ENCODE results near the gene MDM2. TPM values are rescaled to one million over a fixed set of nuclear protein-coding genes. Genes with fewer than 3 reads are reported as not detected.

Gene MDM2
- 99.5 TPM for total RNA-seq
- long read RNA-seq, full-length matches to known transcripts, result 18 of 38 reads
- long read RNA-seq, partial matches to known transcripts, result 7 of 38 reads
- long read RNA-seq, other reads (novel, unspliced or antisense), result 13 of 38 reads

DNA sequence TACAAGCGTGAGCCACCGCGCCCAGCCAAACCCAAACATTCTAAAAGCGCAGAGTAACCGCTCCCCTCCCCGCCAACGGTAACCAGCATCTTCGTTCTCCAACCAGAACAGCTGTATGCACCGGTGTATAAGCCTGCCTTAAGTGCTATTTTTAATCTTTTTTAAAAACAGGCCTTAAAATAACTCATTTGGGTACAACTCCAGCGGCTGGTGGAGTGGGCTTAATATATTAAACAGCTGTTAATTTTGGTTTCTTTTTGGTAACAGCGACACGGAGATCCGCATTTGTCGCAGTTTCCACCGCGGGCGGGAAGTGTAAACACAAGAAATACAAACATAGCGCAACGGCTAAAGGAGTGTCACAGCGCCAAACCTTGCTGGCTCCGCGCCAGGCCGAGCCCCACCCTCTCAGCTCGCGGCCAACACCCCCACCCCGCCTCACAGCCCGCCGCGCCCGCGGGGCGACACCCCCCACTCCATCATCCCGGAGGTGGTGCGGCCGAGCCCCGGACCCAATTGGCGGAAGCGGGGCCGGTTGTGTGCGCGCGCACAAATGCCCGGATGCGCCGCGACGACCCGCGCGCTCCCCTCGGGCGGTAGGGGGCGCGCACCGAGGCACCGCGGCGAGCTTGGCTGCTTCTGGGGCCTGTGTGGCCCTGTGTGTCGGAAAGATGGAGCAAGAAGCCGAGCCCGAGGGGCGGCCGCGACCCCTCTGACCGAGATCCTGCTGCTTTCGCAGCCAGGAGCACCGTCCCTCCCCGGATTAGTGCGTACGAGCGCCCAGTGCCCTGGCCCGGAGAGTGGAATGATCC, at the start of gene MDM2:
Gene MDM2, plus strand, starts transcription at position 602 of the 812 bp plus-strand sequence. CDS start 301 bp downstream, outside the sequence.
- peak; percentile 99 for DNase-seq (ENCODE audit: low spot score)

DNA sequence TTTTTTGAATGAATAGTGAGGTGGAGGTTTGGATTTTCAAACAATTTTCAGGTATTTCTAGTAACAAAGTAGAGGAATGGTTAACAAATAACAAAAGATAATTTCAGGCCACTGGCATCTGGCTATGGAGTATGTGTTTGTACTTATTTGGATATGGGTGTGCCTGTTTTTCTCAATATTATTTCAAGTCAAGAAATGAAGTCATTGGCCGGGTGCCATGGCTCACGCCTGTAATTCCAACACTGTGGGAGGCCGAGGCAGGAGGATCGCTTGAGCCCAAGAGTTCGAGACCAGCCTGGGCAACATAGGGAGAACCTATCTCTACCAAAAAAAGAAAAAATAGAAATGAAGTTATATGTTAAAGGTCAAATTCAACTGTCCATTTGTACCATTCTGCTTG, 48.1 kb upstream of the MDM2 start:
- DNase-seq (ENCODE audit: low spot score), result no peak

DNA sequence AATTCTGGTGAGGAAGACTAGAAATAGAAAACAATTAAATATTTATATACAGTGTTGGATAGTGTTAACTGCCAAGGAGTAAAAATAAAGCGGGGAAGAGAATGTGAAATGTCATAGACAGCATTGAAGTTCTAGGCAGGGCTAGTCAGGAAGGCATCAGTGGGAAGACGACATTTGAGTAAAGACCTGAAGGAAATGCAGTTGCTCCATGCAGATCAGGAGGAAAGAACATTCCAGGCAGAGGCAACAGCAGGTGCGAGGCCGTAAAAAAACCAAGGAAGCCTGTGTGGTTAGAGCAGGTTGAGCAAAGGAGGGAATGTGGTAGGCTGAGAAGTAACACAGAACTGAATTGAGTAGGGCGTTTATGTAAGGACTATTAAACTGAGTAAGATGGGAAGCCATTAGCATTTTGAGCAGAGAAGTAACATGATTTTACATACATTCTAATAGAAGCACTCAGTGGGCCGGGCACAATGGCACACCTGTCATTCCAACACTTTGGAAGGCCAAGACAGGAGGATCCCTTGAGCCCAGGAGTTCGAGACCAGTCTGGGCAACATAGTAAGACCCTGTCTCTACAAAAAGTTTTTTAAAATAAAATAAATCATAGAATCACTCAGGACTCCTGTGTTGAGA, 47.1 kb upstream of the MDM2 start:
- no peak for DNase-seq (ENCODE audit: low spot score)

DNA sequence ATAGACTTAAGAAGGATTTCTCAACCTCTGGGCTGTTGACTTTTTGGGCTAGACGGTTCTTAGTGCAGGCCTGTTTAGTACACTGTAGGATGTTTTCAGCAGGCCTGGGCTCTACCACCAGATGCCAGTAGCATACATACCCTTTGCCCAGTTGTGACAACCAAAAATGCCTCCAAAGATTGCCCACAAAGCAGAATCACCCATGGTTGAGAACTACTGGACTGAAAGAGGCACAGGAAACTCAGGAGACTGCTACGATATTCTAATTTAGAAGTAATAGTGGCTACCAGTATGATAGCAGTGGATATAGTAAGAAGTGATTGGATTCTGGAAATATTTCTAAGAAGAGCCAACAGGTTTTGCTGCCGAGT, 46.5 kb upstream of the MDM2 start:
- DNase-seq (ENCODE audit: low spot score), result no peak

DNA sequence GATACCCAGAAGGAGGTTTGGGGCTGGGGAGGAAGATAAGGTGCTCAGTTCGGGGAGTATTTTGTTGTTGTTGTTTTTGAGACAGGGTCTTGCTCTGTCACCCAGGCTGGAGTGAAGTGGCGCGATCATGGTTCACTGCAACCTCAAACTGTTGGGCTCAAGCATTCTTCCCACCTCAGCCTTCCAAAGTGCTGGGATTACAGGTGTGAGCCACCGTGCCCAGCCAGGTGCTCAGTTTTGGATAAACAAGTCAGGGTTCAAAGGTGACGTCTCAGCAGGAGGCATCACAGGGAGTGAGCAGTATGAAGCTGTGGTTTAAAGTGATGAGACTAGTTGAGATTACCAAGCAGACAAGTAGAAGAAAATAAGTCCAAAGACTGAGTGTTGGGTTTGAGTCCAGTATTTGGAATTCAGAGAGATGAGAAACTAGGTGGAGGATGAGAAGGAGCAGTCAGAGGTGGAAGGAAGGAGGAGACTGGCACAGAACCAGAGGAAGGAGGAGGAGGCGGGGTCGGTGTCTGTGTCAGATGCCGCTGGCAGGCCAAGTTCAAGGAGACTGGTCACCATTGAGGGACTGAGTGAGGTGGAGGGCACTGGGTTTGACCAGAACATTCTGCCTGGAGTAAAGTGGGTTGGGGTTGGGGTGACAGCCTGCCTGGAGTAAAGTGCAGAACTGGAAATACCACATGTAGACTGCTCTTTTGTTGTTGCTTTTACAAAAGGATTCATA, 45.9 kb upstream of the MDM2 start:
- no peak for DNase-seq (ENCODE audit: low spot score)

DNA sequence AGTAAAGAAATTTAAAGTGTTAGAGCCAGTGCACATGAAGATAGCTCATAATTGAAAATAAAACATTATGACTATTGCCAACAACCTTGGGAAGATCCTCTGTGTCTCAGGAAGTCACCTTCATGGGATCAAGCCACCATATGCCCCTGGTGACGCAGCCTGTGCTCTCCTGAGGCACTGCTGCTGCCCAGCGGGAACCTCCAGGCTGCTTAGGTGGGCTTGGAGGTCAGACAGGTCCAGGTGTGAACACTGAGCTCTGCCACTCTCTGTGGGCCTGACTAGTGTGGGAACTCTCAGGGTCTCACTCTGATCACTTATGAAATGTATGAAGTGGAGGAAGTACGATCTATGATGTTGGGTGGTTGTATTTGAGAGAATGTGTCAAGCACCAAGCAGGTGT, 45.3 kb upstream of the MDM2 start:
- no peak for DNase-seq (ENCODE audit: low spot score)

DNA sequence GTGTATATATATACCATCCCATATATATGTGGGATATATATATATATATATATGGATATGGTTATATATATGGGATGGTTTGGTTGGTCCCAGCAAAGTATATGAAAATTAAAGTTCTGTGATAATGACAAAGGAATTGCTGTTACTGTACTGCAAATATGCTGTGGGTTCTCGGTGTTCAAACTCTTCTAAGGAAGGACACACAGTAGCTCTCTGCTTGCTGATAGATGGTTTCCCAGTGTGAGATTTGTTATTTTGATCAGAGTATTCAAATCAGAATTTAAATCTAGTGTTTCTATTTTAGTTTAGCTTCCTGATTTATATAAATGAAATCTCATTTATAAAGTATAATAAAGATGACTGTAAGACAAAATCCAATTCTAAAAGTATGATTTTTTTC, 42.3 kb upstream of the MDM2 start:
- no peak for DNase-seq (ENCODE audit: low spot score)

DNA sequence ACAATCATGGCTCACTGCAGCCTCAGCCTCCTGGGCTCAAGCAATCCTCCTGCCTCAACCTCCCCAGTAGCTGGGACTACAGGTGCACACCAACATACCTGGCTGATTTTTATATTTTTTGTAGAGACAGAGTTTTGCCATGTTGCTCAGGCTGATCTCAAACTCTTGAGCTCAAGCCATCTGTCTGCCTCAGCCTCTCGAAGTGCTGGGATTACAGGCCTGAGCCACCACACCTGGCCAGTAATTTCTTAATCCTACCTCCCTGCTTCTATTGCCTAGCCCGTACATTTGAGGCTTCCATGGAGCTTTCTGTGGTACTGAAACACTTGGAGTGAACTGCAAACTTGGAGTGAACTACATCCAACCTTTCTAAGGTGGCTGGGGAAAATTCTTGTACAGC, 41.3 kb upstream of the MDM2 start:
- no peak for DNase-seq (ENCODE audit: low spot score)

DNA sequence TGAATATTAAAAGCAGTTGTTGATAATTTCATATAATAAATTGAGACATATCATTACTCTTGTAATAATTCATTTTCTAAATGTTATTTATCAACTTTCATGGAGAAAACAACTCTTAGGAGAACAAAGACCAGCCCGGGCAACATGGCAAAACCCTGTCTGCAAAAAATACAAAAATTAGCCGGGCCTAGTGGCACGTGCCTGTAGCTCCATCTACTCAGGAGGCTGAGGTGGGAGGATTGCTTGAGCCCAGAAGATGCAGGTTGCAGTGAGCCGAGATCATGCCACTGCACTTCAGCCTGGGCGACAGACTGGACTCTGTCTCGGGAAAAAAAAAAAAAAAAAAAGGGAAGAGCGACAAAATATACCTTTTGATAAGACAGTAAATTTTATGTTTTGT, 40.8 kb upstream of the MDM2 start:
- DNase-seq (ENCODE audit: low spot score), result no peak

DNA sequence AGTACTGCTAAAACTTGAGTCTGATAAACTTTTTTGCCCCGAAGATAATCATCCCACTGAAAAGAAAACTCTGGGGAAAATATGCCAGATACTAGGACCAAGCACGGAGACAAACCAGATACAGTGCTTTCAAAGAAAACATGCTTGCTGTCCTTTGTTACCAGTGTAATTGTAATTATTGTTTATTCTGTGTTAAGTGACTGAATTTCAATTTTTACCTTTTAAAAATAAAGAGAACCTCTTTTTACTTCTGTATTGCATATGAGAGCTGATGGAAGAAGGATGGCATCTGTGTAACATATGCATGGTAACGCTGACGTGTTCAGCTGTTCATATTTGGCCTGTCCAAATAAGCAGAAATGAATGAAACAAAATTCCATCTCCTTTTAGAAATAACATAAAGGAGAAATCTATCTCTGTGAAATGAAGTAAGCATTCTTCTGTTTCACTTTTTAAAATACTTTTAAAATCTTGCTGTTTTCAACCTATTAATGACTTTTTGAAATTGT, 39.5 kb upstream of the MDM2 start:
- no peak for DNase-seq (ENCODE audit: low spot score)

DNA sequence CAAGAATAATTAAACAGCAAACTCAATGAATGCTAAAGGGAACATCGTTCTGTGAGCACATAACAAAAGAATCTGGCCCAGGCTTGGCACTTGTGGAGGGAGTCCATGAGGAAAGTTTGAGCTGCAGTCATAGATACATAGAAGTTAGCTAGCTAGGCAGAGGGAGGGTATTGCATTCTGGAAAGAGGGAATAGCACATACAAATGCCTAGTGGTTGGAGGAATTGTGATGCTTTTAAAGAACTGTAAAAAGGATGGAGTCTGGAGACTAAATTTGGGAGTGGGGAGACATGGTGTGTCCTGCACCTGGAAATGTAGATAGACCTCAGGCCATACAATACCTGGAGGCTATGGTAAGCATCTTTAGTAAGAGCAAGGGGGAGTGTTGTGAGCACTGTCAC, 38.0 kb upstream of the MDM2 start:
- DNase-seq (ENCODE audit: low spot score), result no peak

DNA sequence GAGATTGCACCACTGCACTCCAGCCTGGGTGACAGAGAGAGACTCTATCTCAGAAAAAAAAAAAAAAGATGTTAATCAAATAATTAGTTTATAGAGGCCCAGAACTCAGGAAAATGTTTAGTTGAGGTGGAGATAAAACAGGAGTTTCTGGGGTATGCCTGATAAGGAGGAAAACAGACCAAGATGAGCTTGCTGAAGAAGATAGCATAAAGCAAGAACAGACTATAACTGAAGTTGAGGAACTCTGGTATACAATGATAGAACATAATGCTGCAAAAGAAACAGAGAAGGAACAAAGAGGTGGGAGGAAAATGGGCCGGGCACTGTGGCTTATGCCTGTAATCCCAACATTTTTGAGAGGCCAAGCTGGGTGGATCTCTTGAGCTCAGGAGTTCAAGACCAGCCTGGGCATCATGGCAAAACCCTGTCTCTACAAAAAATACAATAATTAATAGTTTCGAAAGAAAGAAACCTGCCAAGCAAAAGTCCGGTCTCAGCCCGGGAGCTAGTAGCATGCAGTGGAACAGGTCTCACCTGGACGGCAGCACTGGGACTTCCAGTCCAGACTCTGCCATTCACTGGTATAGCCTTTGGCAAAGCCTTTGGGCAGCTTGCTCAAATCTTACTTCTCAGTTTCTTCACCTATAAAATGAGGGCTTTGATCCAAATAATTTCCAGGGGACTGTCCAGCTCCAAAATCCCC, 36.6 kb upstream of the MDM2 start:
- DNase-seq (ENCODE audit: low spot score), result no peak

DNA sequence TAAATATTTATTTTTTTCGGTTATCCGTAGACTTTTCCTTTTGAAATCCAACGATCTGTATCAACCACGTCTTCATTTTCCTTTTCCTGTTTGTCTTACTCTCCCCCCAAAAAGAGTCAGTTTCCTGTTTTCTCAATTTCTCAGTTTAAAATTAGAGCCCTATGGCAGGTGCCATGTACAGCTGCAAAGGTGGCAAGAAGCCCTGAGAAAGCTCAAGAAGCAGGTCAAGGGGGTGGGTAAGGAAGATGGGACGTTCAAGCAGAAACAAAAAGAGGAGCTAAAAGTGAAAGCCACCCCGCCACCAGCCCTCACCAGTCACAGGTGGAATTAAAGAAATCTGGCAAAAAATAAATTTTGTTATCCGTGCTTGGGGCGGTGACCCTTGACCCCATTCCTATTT, 35.3 kb upstream of the MDM2 start:
- no peak for DNase-seq (ENCODE audit: low spot score)

DNA sequence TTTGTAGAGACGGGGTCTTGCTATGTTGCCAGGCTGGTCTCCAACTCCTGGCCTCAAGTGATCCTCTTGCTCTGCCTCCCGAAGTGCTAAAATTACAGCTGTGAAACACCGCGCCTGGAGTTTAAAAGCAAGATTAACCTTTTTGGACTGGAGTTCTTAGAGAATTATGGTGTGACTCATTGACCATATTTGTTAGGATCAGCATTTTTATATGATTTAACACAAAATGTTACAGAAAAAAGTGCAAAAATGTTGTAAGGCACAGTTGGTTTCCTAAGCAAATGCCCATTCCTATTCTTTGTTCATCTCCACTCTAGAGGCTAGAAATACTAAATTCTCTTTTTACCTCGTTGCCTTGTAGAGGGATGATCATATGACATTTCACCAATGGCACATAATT, 34.4 kb upstream of the MDM2 start:
- no peak for DNase-seq (ENCODE audit: low spot score)

DNA sequence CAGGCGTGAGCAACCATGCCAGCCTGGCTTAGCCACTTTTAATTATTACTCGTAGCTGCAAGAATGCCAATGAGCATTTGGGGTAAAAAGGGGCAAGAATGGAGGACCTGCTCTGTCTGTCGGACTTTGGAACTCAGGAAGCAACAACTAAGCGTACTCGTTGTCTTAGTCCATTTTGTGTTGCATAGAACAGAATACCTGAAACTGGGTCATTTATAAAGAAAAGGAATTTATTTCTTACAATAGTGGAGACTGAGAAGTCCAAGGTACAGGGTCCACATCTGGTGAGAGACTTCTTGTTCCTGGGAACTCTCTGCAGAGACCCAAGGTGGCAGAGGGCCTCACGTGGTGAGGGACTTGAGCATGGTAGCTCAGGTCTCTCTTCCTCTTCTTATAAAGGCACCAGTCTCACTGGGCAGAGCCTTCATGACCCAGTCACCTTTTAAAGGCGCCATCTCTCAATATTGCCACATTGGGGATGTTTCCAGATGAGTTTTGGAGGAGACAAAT, 32.8 kb upstream of the MDM2 start:
- DNase-seq (ENCODE audit: low spot score), result no peak

DNA sequence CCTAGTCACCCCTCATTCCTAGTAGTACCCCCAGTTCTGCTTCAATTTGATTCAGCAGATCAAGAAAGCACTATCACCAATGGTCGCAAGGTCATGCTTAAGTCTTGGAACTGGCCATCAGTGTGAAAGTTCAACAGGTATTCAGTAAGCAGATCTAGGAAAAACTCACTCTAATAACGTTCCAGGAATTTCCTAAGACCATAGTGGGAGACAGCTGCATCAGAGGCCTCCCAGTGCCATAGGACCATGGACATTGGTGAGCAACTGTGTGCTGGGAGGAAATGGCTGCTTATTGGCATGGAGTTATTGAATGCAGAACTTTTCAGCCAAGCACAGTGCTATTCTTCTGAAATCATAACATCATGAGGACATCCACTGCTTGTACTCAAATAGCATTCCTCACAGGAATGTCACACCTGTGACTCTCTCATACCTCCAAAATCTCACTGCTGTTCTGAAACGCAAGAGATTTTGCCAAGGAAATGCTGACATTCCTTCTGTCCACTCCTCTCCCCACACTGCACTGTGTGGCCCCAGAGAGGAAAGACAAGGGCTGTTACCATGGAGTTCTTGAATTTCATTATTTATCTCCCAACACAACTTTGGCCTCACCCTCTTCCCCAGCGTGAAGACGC, 30.9 kb upstream of the MDM2 start:
- DNase-seq (ENCODE audit: low spot score), result no peak

DNA sequence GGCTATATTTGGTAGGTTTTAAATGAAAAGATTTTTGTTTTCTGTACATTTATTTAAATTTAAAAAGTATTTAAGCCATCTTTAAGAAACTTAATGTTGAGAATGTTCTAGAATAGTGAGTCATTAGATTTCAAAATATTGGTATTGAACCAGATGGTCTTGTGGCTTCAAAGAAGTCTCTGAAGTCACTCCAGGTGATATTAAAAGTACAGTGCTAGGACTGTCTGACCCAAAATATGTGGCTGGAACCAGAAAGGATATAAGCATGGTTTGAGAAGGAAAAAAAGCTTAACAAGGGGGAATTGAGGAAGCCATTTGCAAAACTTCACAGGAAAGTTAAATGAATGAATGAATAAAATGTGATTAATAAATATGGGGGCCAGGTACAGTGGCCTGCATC, 28.7 kb upstream of the MDM2 start:
- no peak for DNase-seq (ENCODE audit: low spot score)

DNA sequence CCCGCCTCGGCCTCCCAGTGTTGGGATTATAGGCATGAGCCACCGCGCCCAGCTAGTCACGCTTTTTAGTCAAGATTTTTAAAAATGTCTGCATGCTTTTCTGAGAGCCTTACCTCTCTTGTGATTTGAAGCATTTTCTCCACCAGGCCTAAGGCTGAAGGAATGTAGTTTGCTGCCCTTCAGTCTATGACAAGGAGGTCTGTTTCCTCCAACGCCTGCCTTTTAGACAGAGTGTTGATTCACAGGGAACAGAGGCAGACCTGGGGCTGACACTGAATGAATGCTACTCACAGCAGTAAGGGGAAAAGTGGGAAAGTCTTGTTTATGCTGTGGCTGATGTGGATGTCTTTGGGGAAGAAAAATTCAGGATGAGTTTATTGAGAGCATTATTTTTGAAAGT, 27.2 kb upstream of the MDM2 start:
- peak; percentile 37 for DNase-seq (ENCODE audit: low spot score)

DNA sequence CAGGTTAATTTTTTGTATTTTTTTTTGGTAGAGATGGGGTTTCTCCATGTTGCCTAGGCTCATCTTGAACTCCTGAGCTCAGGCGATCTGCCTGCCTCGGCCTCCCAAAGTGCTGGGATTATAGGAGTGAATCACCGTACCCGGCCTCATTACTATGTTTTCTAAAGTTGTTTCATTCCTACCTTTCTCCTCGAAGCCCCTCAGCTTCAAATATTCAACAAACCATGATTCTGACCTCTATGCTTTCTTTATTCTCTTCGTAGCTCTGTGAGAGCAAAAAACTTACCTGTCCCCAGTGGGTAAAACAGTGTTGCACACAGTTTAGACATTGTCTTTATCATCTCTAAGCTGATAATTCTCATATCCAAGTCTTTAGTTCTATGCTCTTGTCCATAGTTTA, 26.2 kb upstream of the MDM2 start:
- no peak for DNase-seq (ENCODE audit: low spot score)

DNA sequence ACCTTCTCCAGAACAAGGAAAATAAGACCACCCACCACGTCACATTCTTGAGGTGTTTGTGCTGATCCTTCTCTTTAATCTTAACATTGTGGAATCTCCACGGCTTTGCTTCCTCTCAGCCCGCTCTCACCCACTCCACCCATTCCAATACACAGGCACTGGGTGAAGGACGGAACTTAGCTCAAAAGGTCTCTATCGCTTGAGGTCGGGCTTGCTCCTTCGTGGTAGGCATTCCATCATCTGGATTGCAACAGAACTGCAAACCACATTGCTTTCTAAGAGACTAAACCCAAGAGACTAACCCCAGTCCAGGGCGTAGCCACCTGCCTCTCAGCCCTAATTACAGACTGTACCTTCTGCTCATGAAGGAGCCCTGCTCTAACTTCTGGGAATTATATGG, 24.0 kb upstream of the MDM2 start:
- DNase-seq (ENCODE audit: low spot score), result peak; percentile 33

DNA sequence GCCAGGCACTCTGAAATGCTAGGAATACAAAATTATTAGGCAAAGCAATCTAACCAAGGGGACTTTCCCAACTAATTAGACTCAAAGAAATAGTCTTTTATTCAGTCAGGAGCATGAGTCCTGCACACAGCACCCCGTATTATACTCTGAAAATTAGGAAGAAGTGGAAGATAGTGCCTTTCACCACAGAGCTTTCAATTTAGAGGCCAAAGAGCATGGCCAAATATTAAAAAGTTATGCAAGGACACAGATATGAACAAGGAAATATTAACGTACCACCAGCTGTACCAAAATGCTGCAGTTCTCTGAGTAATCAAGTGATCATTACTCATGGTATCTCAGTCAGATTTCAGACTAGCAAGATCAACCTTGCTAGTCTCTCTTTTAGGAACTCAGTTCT, 22.6 kb upstream of the MDM2 start:
- no peak for DNase-seq (ENCODE audit: low spot score)

Measured in mesenteric fat pad (tissue), 1 donor.